HepG2 (cell line): ENCODE results near the gene HIGD1C. TPM values are rescaled to one million over a fixed set of nuclear protein-coding genes. Genes with fewer than 3 reads are reported as not detected.

Experiments used
- ATAC-seq: fragments of 200-7000 bp; cut with Tn5 transposase; 3 replicates; pipeline ENCODE4 v1.9.1; 2020; ENCODE audit warnings: mild to moderate bottlenecking, moderate library complexity
- BruUV-seq: library from RNA; stranded (reverse); fragments of 400-500 nt; replicated peaks from 2 replicates; lab custom pipeline; 2021; lab: Mats Ljungman, UMichigan
- CTCF ChIA-PET: fragments of 300-600 bp; formaldehyde crosslinking; extraction: SDS; loops from one replicate; lab custom pipeline; 2021; ENCODE audit warnings: low total read pairs, inconsistent platforms, low intra/inter-chr PET ratio; lab: Yijun Ruan, JAX
- POLR2A ChIA-PET: fragments of 350-600 bp; sonication (Branson Sonifier 250); formaldehyde crosslinking; loops from one replicate; lab custom pipeline; 2020; ENCODE audit warnings: antibody characterized with exemption, inconsistent platforms; lab: Yijun Ruan, JAX
- DNase-seq: peaks from one replicate; pipeline ENCODE4 v3.0.0-alpha.2; 2015; ENCODE audit warnings: low spot score
- FAIRE-seq: peaks from 3 replicates; lab custom pipeline; 2011; peaks lifted over from hg19 to GRCh38; lab: Jason Lieb, UNC
- H2AFZ ChIP-seq: one replicate; pipeline ENCODE4 v1.6.1; 2011; ENCODE audit warnings: low read length, inconsistent platforms
- H3K27ac ChIP-seq: fragments of 300-600 bp; 3 replicates; pipeline ENCODE4 v1.8.0; 2011; ENCODE audit warnings: mixed run types, mild to moderate bottlenecking, mixed read lengths, low read length, inconsistent platforms; ENCODE audit not compliant: insufficient read depth; ENCODE audit errors: extremely low read length
- H3K27me3 ChIP-seq, 2 experiments: fragments of 200-600 bp in 1 of 2; 2 replicates in 1 of 2; 3 replicates in 1 of 2; pipeline versions ENCODE4 v1.6.0 to v1.8.0; 2011; ENCODE audit warnings: low read length in 2 of 2, mild to moderate bottlenecking in 2 of 2, moderate library complexity in 2 of 2, inconsistent platforms in 1 of 2; ENCODE audit not compliant: insufficient read depth in 2 of 2, control insufficient read depth in 1 of 2
- H3K36me3 ChIP-seq, 2 experiments: fragments of 200-600 bp in 1 of 2; replicated peaks in 1 of 2; 2 replicates in 1 of 2; 3 replicates in 1 of 2; pipeline versions ENCODE4 v1.5.1 to v1.8.0; 2011; ENCODE audit warnings: low read length in 2 of 2, inconsistent platforms in 1 of 2; ENCODE audit not compliant: insufficient read depth in 2 of 2, control insufficient read depth in 1 of 2
- H3K4me1 ChIP-seq: 2 replicates; pipeline ENCODE4 v1.5.1; 2012; ENCODE audit warnings: low read length, inconsistent platforms; ENCODE audit not compliant: insufficient read depth
- H3K4me2 ChIP-seq: 2 replicates; pipeline ENCODE4 v1.6.0; 2011; ENCODE audit warnings: low read depth, low read length, inconsistent platforms
- H3K4me3 ChIP-seq, 3 experiments: fragments of 200-600 bp in 1 of 3; sonication (generic), shearing (Covaris generic) in 1 of 3; replicated peaks in 1 of 3; 2 replicates each; pipeline ENCODE4 v1.5.1; 2011 to 2016; ENCODE audit warnings: low read length in 3 of 3, inconsistent platforms in 2 of 3, low read depth in 2 of 3, mild to moderate bottlenecking in 2 of 3, control low read depth in 1 of 3, mixed read lengths in 1 of 3; ENCODE audit not compliant: insufficient read depth in 1 of 3
- H3K79me2 ChIP-seq: one replicate; pipeline ENCODE4 v1.6.1; 2011; ENCODE audit warnings: low read length, inconsistent platforms; ENCODE audit not compliant: insufficient read depth
- H3K9ac ChIP-seq: 2 replicates; pipeline ENCODE4 v1.6.0; 2011; ENCODE audit warnings: mild to moderate bottlenecking, low read depth, low read length, inconsistent platforms; ENCODE audit not compliant: insufficient read depth
- H3K9me3 ChIP-seq: 2 replicates; pipeline ENCODE4 v1.5.1; 2012; ENCODE audit warnings: mild to moderate bottlenecking, low read length
- H4K20me1 ChIP-seq: 2 replicates; pipeline ENCODE4 v1.6.0; 2011; ENCODE audit warnings: inconsistent platforms, mild to moderate bottlenecking, low read length, moderate library complexity; ENCODE audit not compliant: insufficient read depth
- CEBPG ChIP-seq: IDR thresholded peaks from 2 replicates; pipeline ENCODE4 v1.6.1; 2016
- FOXC1 ChIP-seq: sonication (generic); formaldehyde crosslinking; IDR thresholded peaks from 2 replicates; pipeline ENCODE4 v1.8.0; 2022; ENCODE audit warnings: mild to moderate bottlenecking, missing genetic modification reagents, borderline replicate concordance
- HNRNPLL ChIP-seq: fragments of 200-400 bp; formaldehyde crosslinking; IDR thresholded peaks from 2 replicates; pipeline ENCODE4 v1.6.1; 2017; ENCODE audit warnings: mild to moderate bottlenecking, low read depth, low read length; ENCODE audit not compliant: poor library complexity, severe bottlenecking
- IKZF1 ChIP-seq: fragments of 450-650 bp; IDR thresholded peaks from 2 replicates; pipeline ENCODE4 v1.7.1; 2016
- MYPOP ChIP-seq: sonication (generic); formaldehyde crosslinking; IDR thresholded peaks from 2 replicates; pipeline ENCODE4 v1.8.1; 2023; ENCODE audit warnings: mild to moderate bottlenecking, moderate library complexity, missing genetic modification reagents
- MZF1 ChIP-seq: sonication (generic); formaldehyde crosslinking; IDR thresholded peaks from 2 replicates; pipeline ENCODE4 v1.8.1; 2023; ENCODE audit warnings: mild to moderate bottlenecking, missing genetic modification reagents, borderline replicate concordance
- NFIC ChIP-seq: IDR thresholded peaks from 2 replicates; pipeline ENCODE4 v1.6.1; 2012; ENCODE audit warnings: mild to moderate bottlenecking, low read length, inconsistent platforms
- SMAD1 ChIP-seq: sonication (generic); formaldehyde crosslinking; IDR thresholded peaks from 2 replicates; pipeline ENCODE4 v1.4.0; 2020; ENCODE audit warnings: missing genetic modification reagents, low read depth, mild to moderate bottlenecking, borderline replicate concordance
- SPEN ChIP-seq: sonication (generic); formaldehyde crosslinking; IDR thresholded peaks from 2 replicates; pipeline ENCODE4 v1.5.1; 2020; ENCODE audit warnings: low read depth, mild to moderate bottlenecking, missing genetic modification reagents
- ZNF569 ChIP-seq: sonication (generic); formaldehyde crosslinking; IDR thresholded peaks from 2 replicates; pipeline ENCODE4 v1.5.0; 2020; ENCODE audit warnings: mild to moderate bottlenecking, missing genetic modification reagents, moderate library complexity, borderline replicate concordance
- ZNF770 ChIP-seq: sonication (generic); formaldehyde crosslinking; IDR thresholded peaks from 2 replicates; pipeline ENCODE4 v1.5.0; 2020; ENCODE audit warnings: mild to moderate bottlenecking, missing genetic modification reagents
- WGBS: methylation state at CpG from one replicate; pipeline ENCODE4 v1.1.6; 2017; ENCODE audit warnings: low lambda C conversion rate; 5-methylcytosine and 5-hydroxymethylcytosine counted together
- in situ Hi-C: cut with HindIII; loops from 2 replicates; pipeline ENCODE4 v1.10.0; 2017; ENCODE audit warnings: low pct_unique_long_range_greater_than_20kb; ENCODE audit not compliant: extremely low pct_ligation_motif_present
- intact Hi-C: fragments of 100-400 bp; cut with micrococcal nuclease; formaldehyde crosslinking; loops from one replicate; pipeline ENCODE4 v1.10.0; 2022; ENCODE audit not compliant: unreplicated experiment
- polyA plus RNA-seq, 8 experiments: library from polyadenylated mRNA; depleted of rRNA in 3 of 8; stranded (reverse) in 7 of 8; unstranded in 1 of 8; fragments of >200 nt; fragmentation: Illumina TruSeq in 4 of 8; extraction: Trizol in 4 of 8; gene quantifications; 2 replicates each; pipeline versions ENCODE4 v1.2.1 to v1.2.3, GENCODE V29; 2011 to 2016; ENCODE audit warnings: low read depth in 4 of 8, missing spikeins in 1 of 8, mixed read lengths in 1 of 8; ENCODE audit not compliant: insufficient read depth in 1 of 8
- total RNA-seq, 5 experiments: library from RNA; depleted of rRNA; stranded (reverse); fragments of >200 nt; fragmentation: Illumina TruSeq; extraction: Trizol; gene quantifications; 2 replicates each; pipeline ENCODE4 v1.2.3, GENCODE V29; 2016; ENCODE audit warnings: low read depth in 1 of 5

HIGD1C gene
- total and polyA plus RNA-seq, 2 of the 13 experiments (the other 11 are each of a cell fraction or from before 2014, with no cell fraction given): not detected

- Histone ChIP-seq H4K20me1 (no peaks in the 10 kb centered on the region), H2AFZ (no peak overlapping the region), H3K9ac (no peak overlapping the region), H3K4me3 (no peak overlapping the region), H3K79me2 (peaks cover 87% of the 10 kb centered on the region), H3K9me3 (no peaks in the 10 kb centered on the region), H3K27ac (no peak overlapping the region), H3K27me3 (no peaks in the 10 kb centered on the region), H3K4me1 (peaks cover 68% of the 10 kb centered on the region), H3K36me3 (0 out of 5 replicates have a peak, but pooled peaks cover 0 to 7% of the 10 kb centered on the region in 2 experiments), H3K4me2 (no peak overlapping the region)
- ChIA-PET CTCF (no interaction called here), POLR2A (interaction anchor here (1.5 kb wide), 1 partner anchor 7 kb away, joined by 5 read pairs; the partner anchor contains the start of gene SLC11A2)
- intact Hi-C loops (no loop called here), in situ Hi-C loops (no loop called here)
- no peak for DNase-seq
- WGBS: 97% methylated on average over 2 of the region's 2 CpGs
- no TSS peak for BruUV-seq
- no peak for FAIRE-seq
- TF ChIP-seq SMAD1 (CRISPR knock-in tag) (no peak), NFIC (no peak), ZNF569 (CRISPR knock-in tag) (no peak), HNRNPLL (no peak), MZF1 (CRISPR knock-in tag) (no peak), MYPOP (no peak)
- ATAC-seq: no peak
These were observed 66.6 kb downstream of the HIGD1C start for GRCh38 chr12:51018956-51019355.

GRCh38 chr12:51019927-51020326, 67.6 kb downstream of the HIGD1C start:
- Histone ChIP-seq H3K4me3 (no peak overlapping the region), H3K4me1 (peaks cover 71% of the 10 kb centered on the region), H3K79me2 (peaks cover 91% of the 10 kb centered on the region), H3K9ac (no peak overlapping the region), H3K27ac (no peak overlapping the region), H3K27me3 (no peaks in the 10 kb centered on the region), H3K36me3 (0 out of 5 replicates have a peak, but pooled peaks cover 0 to 7% of the 10 kb centered on the region in 2 experiments), H3K4me2 (no peak overlapping the region), H4K20me1 (no peaks in the 10 kb centered on the region), H2AFZ (no peak overlapping the region), H3K9me3 (no peaks in the 10 kb centered on the region)
- POLR2A ChIA-PET: no interaction called here
- CTCF ChIA-PET: no interaction called here
- DNase-seq (no peak), FAIRE-seq (no peak), ATAC-seq (no peak)
- intact Hi-C loops: loop anchor here (10.0 kb wide), 1 partner anchor 1895 kb away; no protein-coding TSS in a partner anchor
- 92% methylated on average over 2 of the region's 2 CpGs for whole genome bisulfite sequencing
- in situ Hi-C loops: loop anchor here (10.0 kb wide), 1 partner anchor 195 kb away; no protein-coding TSS in a partner anchor
- BruUV-seq: no TSS peak
- peak; percentile 82 for TF ChIP-seq ZNF770 (CRISPR knock-in tag)
- no peak for TF ChIP-seq SPEN (CRISPR knock-in tag)
- TF ChIP-seq CEBPG (CRISPR knock-in tag): peak; percentile 31; the same call in 1 of the 2 replicates
- TF ChIP-seq FOXC1 (CRISPR knock-in tag): no peak
- no peak for TF ChIP-seq IKZF1
